Heart right ventricle (tissue), 16 donors: Measurements from ENCODE around the gene OTUD7B. TPM values are rescaled to one million over a fixed set of nuclear protein-coding genes. Genes with fewer than 3 reads are reported as not detected.
"Not testable (repeated sequence)": the region's sequence is repeated elsewhere in the genome, so short reads cannot be mapped to it uniquely, and the experiment has no call there.

ENCODE experiments used
- ATAC-seq, 8 donors: fragments of 200-7000 bp; cut with Tn5 transposase; one replicate each; pipeline ENCODE4 v1.9.1; 2020; ENCODE audit warnings: mild to moderate bottlenecking in 8 of 8, moderate library complexity in 8 of 8, moderate number of reproducible peaks in 1 of 8
- DNase-seq, 2 donors: peaks; one replicate each; pipeline ENCODE4 v3.0.0-alpha.2; 2020
- H3K27ac ChIP-seq, 10 donors: fragments of 200-600 bp; sonication (generic) in 2 of 10; one replicate each; pipeline versions ENCODE4 v1.5.0 to v1.8.0; 2020 to 2022; ENCODE audit warnings: mild to moderate bottlenecking in 3 of 10
- H3K27me3 ChIP-seq, 7 donors: fragments of 200-600 bp; one replicate each; pipeline ENCODE4 v1.8.0; 2021 to 2022; ENCODE audit warnings: mild to moderate bottlenecking in 2 of 7
- H3K36me3 ChIP-seq, 9 donors: fragments of 200-600 bp; sonication (generic) in 1 of 9; one replicate each; pipeline versions ENCODE4 v1.5.0 to v1.8.0; 2020 to 2022; ENCODE audit warnings: mild to moderate bottlenecking in 2 of 9
- H3K4me1 ChIP-seq, 9 donors: fragments of 200-600 bp; sonication (generic) in 1 of 9; one replicate each; pipeline versions ENCODE4 v1.5.0 to v1.8.0; 2020 to 2022; ENCODE audit warnings: mild to moderate bottlenecking in 4 of 9
- H3K4me3 ChIP-seq, 10 donors: fragments of 200-600 bp; sonication (generic) in 2 of 10; one replicate each; pipeline versions ENCODE4 v1.5.0 to v1.8.0; 2020 to 2022; ENCODE audit warnings: mild to moderate bottlenecking in 7 of 10, moderate library complexity in 2 of 10
- H3K9me3 ChIP-seq, 11 donors: fragments of 200-600 bp in 10 of 11; sonication (generic) in 2 of 11; one replicate each; pipeline versions ENCODE4 v1.5.0 to v1.8.0; 2013 to 2022; ENCODE audit warnings: mild to moderate bottlenecking in 2 of 11, control low read depth in 1 of 11, moderate library complexity in 1 of 11
- WGBS, 2 donors: extraction: QIAGEN DNeasy Blood & Tissue Kit; methylation state at CpG; one replicate each; pipeline ENCODE4 v1.1.7; 2013; ENCODE audit warnings: inconsistent platforms in 1 of 2; 5-methylcytosine and 5-hydroxymethylcytosine counted together
- intact Hi-C, 10 donors: fragments of 100-400 bp; cut with DNase I; formaldehyde crosslinking; loops; one replicate each; pipeline versions ENCODE4 v1.11.1 to v1.14.2; 2022
- polyA plus RNA-seq, 2 donors: library from polyadenylated mRNA; stranded (reverse); fragments of 200-250 nt; gene quantifications; one replicate each; pipeline ENCODE4 v1.2.3, GENCODE V29; 2013
- total RNA-seq, 10 donors: library from RNA; stranded (reverse); fragmentation: NEBNext Ultra II Directional in 3 of 10; extraction: Animal tissue kit (Norgen Biotek cat#: 25700) in 3 of 10; gene quantifications; one replicate each; pipeline versions ENCODE4 v1.2.1 to v1.2.4, GENCODE V29; 2021 to 2023
- TF ChIP-seq, protein P1 (sequence below), 9 donors: fragments of 200-600 bp; sonication (generic) in 2 of 9; IDR thresholded peaks; one replicate each; pipeline versions ENCODE4 v1.5.0 to v1.8.0; 2021 to 2022; ENCODE audit warnings: antibody characterized with exemption in 9 of 9, mild to moderate bottlenecking in 5 of 9, moderate library complexity in 1 of 9
- donor health status: Arrhythmogenic right ventricular cardiomyopathy.
- donor health status: ischemic (EF 13 %, LVEDD 7.1; RV severe dilation, severe dysfunction).
- donor health status: healthy with polysubstance abuse.
- donor health status: DM: no; HTN: yes; CAD: no.
- donor health status: DM: no; HTN: no; CAD: no.
- donor health status: ischemic (EF 25% LVEDD 6.9; RV normal size, moderate dysfunction).
- donor health status: ischemic (EF 25% LVEDD 5.7; RV mildly dilated, moderate dysfunction).
- donor health status: healthy.
- donor health status: DM: yes; HTN: yes; CAD: no.
- donor health status: Ischemic cardiomyopathy.
- donor health status: ischemic (EF 35%, LVEDD 5.7; RV mildly dilated, moderate dysfunction).
- donor health status: nonischemic (EF 11% LVEDD 7.7; RV severe dilation, severe dysfunction).
- donor health status: DM: yes; HTN: yes; CAD: no.
- donor health status: PGD.
- donor health status: ischemic (EF 29% LVEDD 5.4; RV normal size, mild dysfunction).
- donor health status: nonischemic (EF 23%, LVEDD 6.1; RV moderate dilation, normal function).

OTUD7B gene
- total and polyA plus RNA-seq, 12 donors = 3.1 to 34.4 (median 28.1) TPM

- H3K4me3 ChIP-seq = no peak overlapping the region
- DNase-seq (no peak), ATAC-seq (no peak)
- TF ChIP-seq, protein P1, sequence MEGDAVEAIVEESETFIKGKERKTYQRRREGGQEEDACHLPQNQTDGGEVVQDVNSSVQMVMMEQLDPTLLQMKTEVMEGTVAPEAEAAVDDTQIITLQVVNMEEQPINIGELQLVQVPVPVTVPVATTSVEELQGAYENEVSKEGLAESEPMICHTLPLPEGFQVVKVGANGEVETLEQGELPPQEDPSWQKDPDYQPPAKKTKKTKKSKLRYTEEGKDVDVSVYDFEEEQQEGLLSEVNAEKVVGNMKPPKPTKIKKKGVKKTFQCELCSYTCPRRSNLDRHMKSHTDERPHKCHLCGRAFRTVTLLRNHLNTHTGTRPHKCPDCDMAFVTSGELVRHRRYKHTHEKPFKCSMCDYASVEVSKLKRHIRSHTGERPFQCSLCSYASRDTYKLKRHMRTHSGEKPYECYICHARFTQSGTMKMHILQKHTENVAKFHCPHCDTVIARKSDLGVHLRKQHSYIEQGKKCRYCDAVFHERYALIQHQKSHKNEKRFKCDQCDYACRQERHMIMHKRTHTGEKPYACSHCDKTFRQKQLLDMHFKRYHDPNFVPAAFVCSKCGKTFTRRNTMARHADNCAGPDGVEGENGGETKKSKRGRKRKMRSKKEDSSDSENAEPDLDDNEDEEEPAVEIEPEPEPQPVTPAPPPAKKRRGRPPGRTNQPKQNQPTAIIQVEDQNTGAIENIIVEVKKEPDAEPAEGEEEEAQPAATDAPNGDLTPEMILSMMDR (IDR thresholded peaks at IDR 0.05) = no peak
- peaks cover 0 to 34% (median 6%) of the 10 kb centered on the region in 9 donors for H3K4me1 ChIP-seq
- H3K27ac ChIP-seq = no peak overlapping the region
- WGBS, 2 donors = 52 to 55% methylated on average over 3 of the region's 3 CpGs
- no peaks in the 10 kb centered on the region for H3K36me3 ChIP-seq
- peaks cover 0 to 4% (median 0%) of the 10 kb centered on the region in 7 donors for H3K27me3 ChIP-seq
- H3K9me3 ChIP-seq = peaks cover 0 to 2% (median 0%) of the 10 kb centered on the region in 11 donors
- intact Hi-C loops = loop anchor here in 5 of 10 donors (5.0 to 10.0 kb wide), 4 partner anchors 47 to 159 kb away; partner anchors contain the start of gene BOLA1 (in 2 of the 5)
Observed at GRCh38 chr1:150053926-150054325, 43.4 kb upstream of the OTUD7B start.

GRCh38 chr1:150051905-150052412, 41.4 kb upstream of the OTUD7B start:
- intact Hi-C loops = loop anchor here in 7 of 10 donors (2.0 to 10.0 kb wide), 5 partner anchors 45 to 157 kb away; partner anchors contain the start of gene BOLA1 (in 2 of the 7)
- 10 to 17% methylated on average over 3 of the region's 3 CpGs for WGBS, 2 donors
- DNase-seq, H3K27ac ChIP-seq, H3K9me3 ChIP-seq, H3K36me3 ChIP-seq, ATAC-seq, H3K4me3 ChIP-seq: not testable (repeated sequence)
- Histone ChIP-seq H3K4me1 (peaks cover 0 to 34% (median 6%) of the 10 kb centered on the region in 9 donors), H3K27me3 (peaks cover 0 to 21% (median 0%) of the 10 kb centered on the region in 7 donors)

- Histone ChIP-seq H3K27ac (no peak overlapping the region), H3K9me3 (peaks cover 0 to 2% (median 0%) of the 10 kb centered on the region in 11 donors), H3K27me3 (peaks cover 0 to 21% (median 0%) of the 10 kb centered on the region in 7 donors), H3K4me3 (no peak overlapping the region), H3K4me1 (peaks cover 0 to 28% (median 0%) of the 10 kb centered on the region in 9 donors), H3K36me3 (peaks cover 0 to 11% (median 0%) of the 10 kb centered on the region in 9 donors)
- 63 to 70% methylated on average over 7 of the region's 7 CpGs for WGBS, 2 donors
- DNase-seq (no peak), ATAC-seq (no peak)
- TF ChIP-seq, protein P1 (IDR thresholded peaks at IDR 0.05) = no peak
- intact Hi-C loops = loop anchor here in 7 of 10 donors (2.0 to 10.0 kb wide), 5 partner anchors 44 to 156 kb away; partner anchors contain the start of gene BOLA1 (in 2 of the 7)
Observed at GRCh38 chr1:150051089-150051373, 40.5 kb upstream of the OTUD7B start.

GRCh38 chr1:150049926-150050325, 39.4 kb upstream of the OTUD7B start:
- H3K4me3 ChIP-seq = no peak overlapping the region
- 97 to 98% methylated on average over 2 of the region's 2 CpGs for WGBS, 2 donors
- H3K9me3 ChIP-seq = no peaks in the 10 kb centered on the region
- H3K27me3 ChIP-seq = peaks cover 0 to 21% (median 0%) of the 10 kb centered on the region in 7 donors
- peaks cover 0 to 28% (median 0%) of the 10 kb centered on the region in 9 donors for H3K4me1 ChIP-seq
- intact Hi-C loops = loop anchor here (1.0 to 10.0 kb wide), 7 partner anchors 43 to 155 kb away; partner anchors contain the start of gene BOLA1 (in 2 of the 10)
- H3K27ac ChIP-seq = no peak overlapping the region
- TF ChIP-seq, protein P1 (IDR thresholded peaks at IDR 0.05) = no peak
- ATAC-seq (no peak), DNase-seq (no peak)
- H3K36me3 ChIP-seq = peaks cover 0 to 11% (median 0%) of the 10 kb centered on the region in 9 donors

DNA sequence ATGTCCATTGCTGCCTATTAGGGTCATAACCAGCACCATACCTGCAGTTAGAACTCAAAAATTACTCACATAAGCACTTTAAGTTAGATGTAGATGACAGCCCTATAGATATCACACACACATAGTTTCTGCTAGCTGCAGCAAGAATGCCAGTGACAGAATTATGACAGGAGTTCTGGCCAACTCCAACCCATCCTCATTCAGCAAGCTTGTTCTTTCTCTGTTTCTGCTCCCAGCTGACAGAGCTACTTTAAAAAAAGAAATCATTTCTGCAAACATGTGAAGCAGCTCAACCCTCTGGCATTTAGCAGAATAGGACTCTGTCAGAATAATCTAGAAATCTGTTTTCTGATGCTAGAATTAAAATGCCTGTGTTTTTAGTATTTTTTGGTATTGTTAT, 23.8 kb upstream of the OTUD7B start:
- peaks cover 0 to 58% (median 0%) of the 10 kb centered on the region in 7 donors for H3K27me3 ChIP-seq
- H3K4me3 ChIP-seq = no peak overlapping the region
- no peaks in the 10 kb centered on the region for H3K9me3 ChIP-seq
- TF ChIP-seq, protein P1 (IDR thresholded peaks at IDR 0.05) = no peak
- H3K36me3 ChIP-seq = no peaks in the 10 kb centered on the region
- no peak for ATAC-seq
- DNase-seq = no peak
- intact Hi-C loops = no loop called here
- H3K27ac ChIP-seq = no peak overlapping the region
- H3K4me1 ChIP-seq = peaks cover 0 to 7% (median 0%) of the 10 kb centered on the region in 9 donors
